ENCODE data around the gene FBXL17.

The FBXL17 gene

GRCh38 chr5:107885601-107886000 lies 496.3 kb downstream of the FBXL17 start:
- DNase-seq: no peak

GRCh38 chr5:107884871-107885270 lies 497.0 kb downstream of the FBXL17 start:
- no peak for DNase-seq

GRCh38 chr5:107878661-107879060 lies 503.2 kb downstream of the FBXL17 start:
- DNase-seq: peak; percentile 37

- peak; percentile 58 for DNase-seq
Observed at GRCh38 chr5:107876906-107877305, 505.0 kb downstream of the FBXL17 start.

- DNase-seq: no peak
Observed at GRCh38 chr5:107876261-107876660, 505.6 kb downstream of the FBXL17 start.

- peak; percentile 90 for DNase-seq
Observed at GRCh38 chr5:107875833-107876232, 506.1 kb downstream of the FBXL17 start.

- no peak for DNase-seq
Observed at GRCh38 chr5:107874795-107875194, 507.1 kb downstream of the FBXL17 start.

- no peak for DNase-seq
Observed at GRCh38 chr5:107873877-107874276, 508.0 kb downstream of the FBXL17 start.

- DNase-seq: no peak
Observed at GRCh38 chr5:107871023-107871422, 510.9 kb downstream of the FBXL17 start.

GRCh38 chr5:107869438-107870115 lies 512.3 kb downstream of the FBXL17 start:
- peak; percentile 37 for DNase-seq

GRCh38 chr5:107868650-107869409 lies 513.1 kb downstream of the FBXL17 start:
- no peak for DNase-seq

GRCh38 chr5:107867266-107867665 lies 514.6 kb downstream of the FBXL17 start:
- DNase-seq: no peak

GRCh38 chr5:107864793-107865192 lies 517.1 kb downstream of the FBXL17 start:
- no peak for DNase-seq

- DNase-seq: no peak
Observed at GRCh38 chr5:107863125-107863524, 518.8 kb downstream of the FBXL17 start.

- no peak for DNase-seq
Observed at GRCh38 chr5:107861565-107861964, 520.3 kb downstream of the FBXL17 start.

GRCh38 chr5:107860044-107860443 lies 521.9 kb downstream of the FBXL17 start:
- no peak for DNase-seq

GRCh38 chr5:107858788-107859187 lies 523.1 kb downstream of the FBXL17 start:
- no peak for DNase-seq

- no peak for DNase-seq
Observed at GRCh38 chr5:107858324-107858723, 523.6 kb downstream of the FBXL17 start.

- no peak for DNase-seq
Observed at GRCh38 chr5:107857785-107858184, 524.1 kb downstream of the FBXL17 start.

- no peak for DNase-seq
Observed at GRCh38 chr5:107855171-107855570, 526.7 kb downstream of the FBXL17 start.

- no peak for DNase-seq
Observed at GRCh38 chr5:107853696-107854095, 528.2 kb downstream of the FBXL17 start.

- no peak for DNase-seq
Observed at GRCh38 chr5:107853031-107853430, 528.9 kb downstream of the FBXL17 start.

GRCh38 chr5:107849118-107849517 lies 532.8 kb downstream of the FBXL17 start:
- DNase-seq: no peak

- no peak for DNase-seq
Observed at GRCh38 chr5:107840592-107840991, 541.3 kb downstream of the FBXL17 start.

- DNase-seq: no peak
Observed at GRCh38 chr5:107840161-107840560, 541.7 kb downstream of the FBXL17 start.
